HG03457 (cell line): Measurements from ENCODE around the gene SVIL.
A peak's percentile ranks its signal among the peaks of the same experiment; 100 is the strongest.

Experiments used
- ATAC-seq: cut with Tn5 transposase; IDR thresholded peaks from one replicate; pipeline ENCODE4 v1.9.1; 2021; ENCODE audit warnings: moderate number of reproducible peaks; ENCODE audit not compliant: unreplicated experiment

Gene SVIL, protein sequence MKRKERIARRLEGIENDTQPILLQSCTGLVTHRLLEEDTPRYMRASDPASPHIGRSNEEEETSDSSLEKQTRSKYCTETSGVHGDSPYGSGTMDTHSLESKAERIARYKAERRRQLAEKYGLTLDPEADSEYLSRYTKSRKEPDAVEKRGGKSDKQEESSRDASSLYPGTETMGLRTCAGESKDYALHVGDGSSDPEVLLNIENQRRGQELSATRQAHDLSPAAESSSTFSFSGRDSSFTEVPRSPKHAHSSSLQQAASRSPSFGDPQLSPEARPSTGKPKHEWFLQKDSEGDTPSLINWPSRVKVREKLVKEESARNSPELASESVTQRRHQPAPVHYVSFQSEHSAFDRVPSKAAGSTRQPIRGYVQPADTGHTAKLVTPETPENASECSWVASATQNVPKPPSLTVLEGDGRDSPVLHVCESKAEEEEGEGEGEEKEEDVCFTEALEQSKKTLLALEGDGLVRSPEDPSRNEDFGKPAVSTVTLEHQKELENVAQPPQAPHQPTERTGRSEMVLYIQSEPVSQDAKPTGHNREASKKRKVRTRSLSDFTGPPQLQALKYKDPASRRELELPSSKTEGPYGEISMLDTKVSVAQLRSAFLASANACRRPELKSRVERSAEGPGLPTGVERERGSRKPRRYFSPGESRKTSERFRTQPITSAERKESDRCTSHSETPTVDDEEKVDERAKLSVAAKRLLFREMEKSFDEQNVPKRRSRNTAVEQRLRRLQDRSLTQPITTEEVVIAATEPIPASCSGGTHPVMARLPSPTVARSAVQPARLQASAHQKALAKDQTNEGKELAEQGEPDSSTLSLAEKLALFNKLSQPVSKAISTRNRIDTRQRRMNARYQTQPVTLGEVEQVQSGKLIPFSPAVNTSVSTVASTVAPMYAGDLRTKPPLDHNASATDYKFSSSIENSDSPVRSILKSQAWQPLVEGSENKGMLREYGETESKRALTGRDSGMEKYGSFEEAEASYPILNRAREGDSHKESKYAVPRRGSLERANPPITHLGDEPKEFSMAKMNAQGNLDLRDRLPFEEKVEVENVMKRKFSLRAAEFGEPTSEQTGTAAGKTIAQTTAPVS (N-terminal part only)

DNA sequence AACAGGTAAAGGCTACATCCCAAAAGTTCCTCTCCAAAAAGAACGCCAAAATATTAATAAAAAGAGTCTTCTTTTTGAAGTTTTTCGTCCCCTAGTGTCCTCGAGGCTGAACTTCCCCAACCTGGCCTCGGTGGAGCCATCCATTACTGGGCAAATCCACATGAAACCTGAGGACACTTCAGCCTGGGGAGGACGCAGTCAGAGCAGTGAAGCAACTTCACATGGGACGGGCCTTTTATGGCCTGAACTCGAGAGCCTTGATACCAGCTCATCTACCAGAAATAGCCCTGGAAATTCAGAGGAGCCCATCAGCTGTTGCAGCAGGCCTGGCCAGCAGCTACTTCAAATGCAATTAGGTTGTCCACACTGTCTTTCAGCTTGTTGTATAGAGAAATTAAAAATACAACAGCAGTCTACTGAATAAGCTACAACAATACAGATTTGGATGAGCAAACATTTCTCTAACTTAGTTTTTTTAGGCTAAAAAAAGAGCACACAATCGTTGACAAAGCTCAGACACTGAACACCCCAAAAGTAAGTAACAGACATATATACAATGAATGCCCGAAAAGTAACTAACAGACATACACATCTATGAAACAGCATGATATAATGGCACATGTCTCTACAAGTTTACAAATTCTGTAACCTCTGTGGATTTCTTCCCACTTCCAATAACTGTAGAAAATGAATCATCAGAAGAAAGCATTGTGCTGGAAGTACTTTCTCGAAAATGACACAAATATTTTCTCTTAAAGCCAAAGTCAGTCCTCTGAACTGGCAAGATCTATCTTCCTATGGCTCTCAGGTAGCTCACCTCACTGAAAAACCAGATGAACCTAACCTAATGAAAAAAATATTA lies at the start of gene SVIL:
Gene SVIL (minus strand): TSS at position 208 of the 862 bp plus-strand sequence. CDS start 79,913 bp downstream, outside the sequence.
- no peak for ATAC-seq

DNA sequence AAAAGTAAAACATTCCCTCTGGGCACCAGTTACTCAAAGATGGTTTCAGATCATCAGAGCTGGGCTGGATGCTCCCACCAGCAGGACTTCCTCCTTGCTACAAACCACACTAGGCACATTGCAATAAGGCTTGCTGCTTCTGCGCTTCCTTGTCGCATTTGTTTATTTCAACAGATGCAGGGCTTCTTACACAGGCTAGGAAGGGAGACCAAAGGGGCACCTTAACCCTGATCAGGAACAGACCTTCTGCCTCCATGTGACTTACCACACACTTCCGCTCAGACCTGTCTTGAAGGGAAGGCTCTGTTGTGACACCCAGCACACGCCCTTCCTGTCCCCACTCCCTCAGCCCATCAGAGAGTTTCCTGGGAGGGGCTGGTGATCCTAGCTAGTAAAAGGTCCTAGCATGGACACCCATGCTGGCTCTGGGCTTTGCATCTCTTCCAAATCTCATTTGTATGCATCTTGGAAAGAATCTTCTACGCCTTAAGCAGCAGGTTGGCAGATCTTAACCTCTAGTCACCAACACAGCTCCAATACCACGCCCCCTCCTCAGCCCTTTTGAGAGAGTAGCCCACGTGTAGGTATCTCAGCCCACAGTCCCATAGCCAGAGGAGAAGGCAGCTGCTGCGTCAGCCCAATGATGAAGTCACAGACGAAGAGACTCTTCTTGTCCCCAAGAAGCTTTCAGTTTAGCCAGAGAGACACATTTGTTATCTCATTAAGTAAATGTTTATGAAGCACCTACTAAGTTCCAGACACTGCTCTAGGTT lies 47.1 kb upstream of the SVIL start:
- no peak for ATAC-seq

- ATAC-seq, result no peak
These were observed 45.3 kb upstream of the SVIL start for GRCh38 chr10:29680091-29680490.

DNA sequence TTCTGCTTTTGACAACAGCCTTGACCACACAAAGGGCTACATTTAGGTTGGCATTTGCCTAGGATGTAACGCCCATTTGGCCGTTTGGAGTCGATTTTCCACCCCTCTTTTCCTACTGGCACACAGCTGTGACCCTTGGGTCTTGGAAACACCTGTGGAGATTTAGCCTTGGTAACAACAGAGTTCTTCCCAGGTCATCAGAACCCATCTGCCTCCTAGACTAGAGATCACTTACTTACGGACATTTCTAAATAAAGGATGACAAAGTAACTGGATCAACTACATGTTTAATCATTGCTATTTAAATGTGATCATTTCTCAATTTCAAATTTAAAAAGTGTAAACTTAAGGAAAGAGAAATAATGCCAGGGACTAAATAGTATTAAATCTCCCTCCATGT lies 42.0 kb upstream of the SVIL start:
- no peak for ATAC-seq

DNA sequence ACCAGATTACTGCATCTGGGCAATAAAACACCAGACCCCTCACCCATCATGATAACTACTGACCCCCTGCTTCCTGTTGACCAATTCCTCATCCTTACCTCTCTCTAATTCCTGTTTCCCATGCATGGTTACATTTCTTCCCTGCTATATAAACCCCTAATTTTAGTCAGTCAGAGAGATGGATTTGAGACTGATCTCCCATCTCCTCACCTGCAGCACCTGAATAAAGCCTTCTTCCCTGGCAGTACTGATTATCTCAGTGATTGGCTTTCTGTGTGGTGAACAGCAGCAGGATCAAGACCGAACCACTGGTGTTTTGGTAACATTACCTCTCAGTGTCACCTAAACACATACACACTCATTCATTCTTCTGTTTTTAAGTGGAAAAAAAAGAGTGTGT lies 41.2 kb upstream of the SVIL start:
- no peak for ATAC-seq

- no peak for ATAC-seq
These were observed 37.2 kb upstream of the SVIL start for GRCh38 chr10:29671968-29672367.

GRCh38 chr10:29671228-29671780 lies 36.5 kb upstream of the SVIL start:
- no peak for ATAC-seq

DNA sequence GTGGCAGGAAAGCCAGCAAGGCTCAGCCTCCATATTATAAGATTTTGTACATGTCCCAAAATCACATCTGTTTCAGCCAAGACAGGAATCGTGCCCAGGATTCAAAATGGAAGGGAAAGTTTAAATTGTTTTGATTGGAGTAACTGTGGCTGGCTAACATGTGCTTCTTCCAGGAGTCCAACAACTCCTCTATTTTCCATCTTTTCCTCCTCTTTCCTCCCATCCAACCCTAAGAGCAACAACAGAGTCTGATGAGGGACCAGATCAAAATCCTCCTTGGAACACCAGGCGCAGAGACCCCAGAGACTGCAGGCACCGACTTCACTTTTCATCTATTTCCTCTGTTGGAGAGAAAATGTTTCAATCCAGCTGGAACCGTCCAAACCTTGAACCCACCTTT lies 36.0 kb upstream of the SVIL start:
- ATAC-seq, result no peak

- no peak for ATAC-seq
These were observed 34.4 kb upstream of the SVIL start for GRCh38 chr10:29669149-29669548.

DNA sequence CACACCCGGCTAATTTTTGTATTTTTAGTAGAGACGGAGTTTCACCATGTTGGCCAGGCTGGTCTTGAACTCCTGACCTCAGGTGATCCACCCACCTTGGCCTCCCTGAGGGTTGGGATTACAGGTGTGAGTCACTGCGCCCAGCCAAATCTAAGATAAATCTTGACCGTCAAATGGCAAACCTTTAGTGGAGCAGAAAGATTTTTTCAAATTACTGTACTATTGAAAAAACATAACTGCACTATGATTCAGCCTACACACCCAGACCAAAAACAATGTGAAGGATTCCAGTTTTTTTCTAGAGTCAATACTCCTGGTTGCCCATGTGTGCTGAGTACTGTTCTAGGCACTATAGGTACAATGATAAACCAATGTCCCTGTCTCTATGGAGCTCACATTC lies 33.9 kb upstream of the SVIL start:
- ATAC-seq, result no peak

GRCh38 chr10:29667191-29667590 lies 32.4 kb upstream of the SVIL start:
- ATAC-seq, result no peak

DNA sequence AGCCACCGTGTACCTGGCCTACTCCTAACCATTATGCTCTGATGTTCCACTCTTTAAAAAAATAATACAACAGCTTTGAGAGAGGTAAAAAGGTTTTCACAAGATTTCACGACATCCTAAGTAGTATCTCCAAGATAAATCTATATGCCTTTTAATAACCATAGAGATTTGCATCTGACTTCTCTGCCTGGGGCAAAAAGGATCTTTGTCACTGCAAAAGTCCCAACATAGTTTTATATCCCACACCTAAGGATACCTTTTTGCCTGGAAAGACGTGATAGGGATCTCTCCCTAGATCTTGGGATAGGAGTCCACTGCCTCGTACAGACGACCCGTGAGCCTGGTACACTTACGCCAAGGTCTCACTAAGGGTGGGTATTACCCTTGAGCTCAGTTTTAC lies 31.4 kb upstream of the SVIL start:
- ATAC-seq, result no peak

DNA sequence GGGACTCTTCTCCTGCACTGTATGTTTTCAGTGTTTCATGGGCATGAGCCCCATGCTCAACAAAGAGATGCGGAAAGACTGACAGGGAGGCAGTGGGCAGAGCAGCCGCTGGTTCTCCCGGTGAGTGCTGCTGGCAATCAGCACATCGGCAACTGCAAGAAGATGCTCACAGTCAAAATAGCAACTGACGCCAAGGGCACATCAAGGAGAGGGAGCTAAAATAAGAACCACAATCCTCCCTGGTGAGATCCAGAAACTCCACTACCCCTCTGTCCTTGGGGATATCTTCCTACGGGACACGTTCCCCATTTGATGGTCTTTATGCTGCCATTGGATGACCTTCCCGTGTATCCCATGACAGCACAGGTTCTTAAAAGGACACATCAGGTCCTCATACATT lies 28.9 kb upstream of the SVIL start:
- no peak for ATAC-seq

GRCh38 chr10:29658984-29659965 lies 24.5 kb upstream of the SVIL start:
- ATAC-seq, result peak; percentile 96

DNA sequence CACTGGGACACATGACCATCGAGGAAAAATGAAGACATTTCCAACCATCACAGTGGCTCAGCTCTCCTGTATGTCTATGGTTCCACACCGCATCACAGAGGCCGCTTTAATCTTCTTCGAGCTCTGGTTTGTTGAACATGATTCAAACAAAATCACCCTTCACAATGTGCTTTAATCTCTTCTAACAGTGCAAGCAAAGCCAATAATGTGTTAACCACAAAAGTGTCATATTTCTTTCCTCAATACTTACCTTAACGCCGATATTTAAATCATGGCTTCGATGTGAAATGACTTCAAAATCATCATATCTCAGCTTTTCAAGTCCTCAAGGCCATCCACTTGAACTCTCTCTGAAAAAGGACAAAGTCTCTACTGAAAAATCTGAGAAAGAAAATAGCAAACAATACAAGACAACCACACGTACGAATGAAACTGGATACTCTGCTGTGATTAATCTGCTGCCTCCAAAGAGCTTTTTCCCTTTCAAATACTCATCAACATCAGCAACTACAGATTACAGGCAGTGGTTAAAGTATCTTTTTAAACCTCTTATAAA lies 23.0 kb upstream of the SVIL start:
- ATAC-seq, result no peak

GRCh38 chr10:29656451-29656992 lies 21.8 kb upstream of the SVIL start:
- ATAC-seq, result no peak

DNA sequence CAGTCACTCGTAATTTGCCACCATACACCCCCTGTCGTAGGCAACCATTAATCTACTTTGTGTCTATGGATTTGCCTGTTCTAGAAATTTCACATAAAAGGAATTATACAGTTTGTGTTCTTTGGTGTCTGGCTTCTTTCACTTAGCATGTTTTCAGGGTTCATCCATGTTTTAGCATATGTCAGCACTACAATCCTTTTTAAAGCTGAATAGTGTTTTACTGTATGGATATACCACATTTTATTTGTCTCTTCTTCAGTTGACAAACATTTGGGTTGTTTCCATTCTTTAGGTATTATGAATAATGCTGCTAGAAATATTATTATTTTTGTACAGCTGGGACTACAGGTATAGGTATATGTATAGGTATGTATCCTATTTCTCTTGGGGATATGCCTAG lies 17.4 kb upstream of the SVIL start:
- ATAC-seq, result no peak

DNA sequence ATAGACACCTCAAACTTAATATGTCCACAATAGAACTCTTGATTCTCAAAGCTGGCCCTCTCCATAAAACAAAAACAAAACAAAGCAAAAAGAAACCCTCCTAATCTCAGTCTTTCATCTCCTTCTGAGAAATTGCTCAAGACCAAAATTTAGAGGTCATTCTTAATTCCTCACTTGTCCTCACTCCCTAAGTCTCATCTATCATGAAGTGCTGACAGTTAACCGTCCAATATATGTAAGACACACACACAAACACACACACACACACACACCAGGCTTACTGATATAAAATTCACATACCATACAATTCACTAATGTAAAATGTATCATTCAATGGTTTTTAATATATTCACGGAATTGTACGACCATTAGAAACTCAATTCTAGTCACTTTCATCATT lies 17.0 kb upstream of the SVIL start:
- no peak for ATAC-seq
